ENCODE measurements around the gene CLNK.
A peak's percentile ranks its signal among the peaks of the same experiment; 100 is the strongest.

Gene CLNK

DNA sequence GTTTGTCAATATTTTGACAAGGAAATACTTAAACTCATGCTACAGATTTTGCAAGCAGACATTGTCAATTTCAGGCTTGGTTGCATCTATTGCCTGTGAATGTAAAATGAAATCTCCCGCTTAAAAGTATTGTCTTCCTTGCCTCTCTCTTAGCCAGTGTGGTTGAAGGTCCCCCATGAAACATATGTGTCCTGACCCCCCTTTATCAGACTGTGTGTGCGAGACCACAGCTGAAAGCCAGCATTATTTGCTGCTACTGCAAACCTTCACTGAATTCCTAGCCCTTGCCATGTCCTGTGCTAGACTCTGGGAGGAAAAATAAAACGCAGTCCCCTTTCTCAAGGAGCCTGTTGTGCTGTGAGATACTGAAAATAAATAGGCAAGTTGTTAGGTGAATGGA lies 16.6 kb upstream of the CLNK start:
- no peak for DNase-seq (ENCODE audit: low spot score)

DNA sequence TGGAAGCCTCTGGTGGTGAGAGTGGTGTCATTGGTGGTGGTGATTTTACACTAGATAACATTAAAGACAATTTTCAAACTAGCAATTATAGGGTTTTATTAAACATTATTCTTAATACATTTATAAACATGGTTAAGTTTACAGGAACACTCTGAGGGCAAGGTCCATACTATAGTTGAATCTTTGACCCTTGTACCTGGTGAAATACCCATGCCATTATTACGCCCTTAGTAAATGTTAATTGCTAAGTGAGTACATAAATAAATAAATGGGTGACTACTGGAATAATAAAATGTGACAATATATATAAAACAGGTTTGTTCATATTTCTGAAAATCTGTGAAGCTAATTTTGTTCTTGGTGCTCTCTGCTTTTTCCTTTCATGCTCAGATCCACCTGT lies 13.6 kb upstream of the CLNK start:
- DNase-seq (ENCODE audit: low spot score), result no peak

GRCh38 chr4:10697086-10697485 lies 12.5 kb upstream of the CLNK start:
- no peak for DNase-seq (ENCODE audit: low spot score)

- no peak for DNase-seq (ENCODE audit: low spot score)
These were observed 11.7 kb upstream of the CLNK start for GRCh38 chr4:10696253-10696652.

GRCh38 chr4:10694828-10695209 lies 10.3 kb upstream of the CLNK start:
- DNase-seq (ENCODE audit: low spot score), result no peak

DNA sequence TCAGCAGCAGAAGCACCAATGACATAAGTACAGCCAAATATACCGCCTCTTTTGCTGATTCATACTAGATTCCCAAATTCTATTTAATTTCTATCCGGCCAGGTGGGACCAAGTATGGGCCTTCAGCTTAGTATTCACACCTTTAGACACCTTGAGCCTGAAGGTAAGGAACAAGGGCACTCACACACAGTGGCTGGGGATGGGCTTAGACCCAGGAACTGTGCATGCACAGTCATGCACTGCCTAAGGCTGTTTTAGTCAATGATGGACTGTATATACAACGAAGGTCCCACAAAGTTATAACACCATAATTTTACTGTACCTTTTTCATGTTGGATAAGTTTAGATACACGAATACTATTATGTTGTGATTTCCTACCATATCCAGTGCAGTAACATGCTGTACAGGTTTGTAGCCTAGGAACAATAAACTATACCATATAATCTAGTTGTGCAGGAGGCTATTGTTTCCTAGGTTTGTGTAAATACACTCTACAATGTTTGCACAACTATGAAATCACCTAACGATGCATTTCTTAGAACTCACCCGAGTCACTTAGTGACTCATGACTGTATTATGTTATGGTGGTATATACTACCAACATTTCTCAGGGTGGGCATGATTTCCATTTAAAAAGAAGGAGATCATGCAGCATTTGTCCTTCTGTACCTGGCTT lies 9.7 kb upstream of the CLNK start:
- DNase-seq (ENCODE audit: low spot score), result peak; percentile 9

- no peak for DNase-seq (ENCODE audit: low spot score)
These were observed 7.1 kb upstream of the CLNK start for GRCh38 chr4:10691651-10692050.

DNA sequence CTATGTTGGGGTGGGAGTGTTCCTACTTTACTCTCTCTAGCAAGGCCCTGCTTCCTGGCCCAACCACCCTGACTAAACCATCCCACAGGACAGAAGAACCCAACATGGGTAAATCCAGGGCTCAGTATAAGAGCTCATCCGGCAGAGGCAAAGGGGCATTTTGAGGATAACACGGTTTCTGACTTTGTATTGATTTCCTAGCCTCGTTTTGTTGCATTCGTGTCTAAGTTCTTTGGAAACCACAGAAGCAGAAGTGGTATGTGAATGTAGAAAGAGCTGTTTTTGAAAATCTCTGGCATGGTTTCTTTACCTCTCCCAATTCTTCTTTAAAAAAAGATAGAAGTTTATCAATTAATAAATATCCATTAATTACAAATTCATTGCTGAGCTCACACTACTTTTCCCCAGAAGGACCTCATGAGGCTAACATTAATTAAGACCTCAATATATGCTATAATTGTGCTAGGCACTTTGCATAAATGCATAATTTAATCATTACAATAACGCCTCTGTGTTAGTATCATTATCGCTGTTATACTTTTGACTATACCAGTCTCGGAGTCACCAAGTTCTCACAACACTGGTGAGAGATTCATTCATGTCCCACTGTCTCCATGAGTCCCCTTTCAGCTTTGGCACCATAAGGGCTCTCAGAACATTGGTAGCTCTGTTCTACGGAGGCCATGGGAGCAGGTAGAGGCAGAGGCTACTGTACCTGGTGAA lies 5.8 kb upstream of the CLNK start:
- no peak for DNase-seq (ENCODE audit: low spot score)

- no peak for DNase-seq (ENCODE audit: low spot score)
These were observed 4.3 kb upstream of the CLNK start for GRCh38 chr4:10688846-10689245.

DNA sequence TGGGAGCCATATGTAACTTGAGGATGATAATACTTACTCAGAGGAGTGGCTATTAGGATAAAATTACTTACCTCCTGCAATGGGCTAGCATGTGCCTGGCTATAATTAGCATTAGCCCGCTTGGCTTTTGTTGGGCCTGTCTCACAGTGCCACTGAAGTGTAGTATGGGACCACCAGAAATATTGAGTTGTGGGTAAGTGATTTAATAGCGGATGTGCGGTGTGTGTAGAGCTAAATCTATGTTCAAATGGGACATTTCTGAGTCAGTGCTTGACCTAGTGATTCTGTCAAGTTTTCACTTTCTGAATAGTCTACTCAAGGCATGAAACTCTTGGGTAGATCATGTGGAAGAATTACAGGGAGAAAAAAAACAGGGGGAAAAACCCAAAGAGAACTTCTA lies 3.5 kb upstream of the CLNK start:
- DNase-seq (ENCODE audit: low spot score), result no peak

- no peak for DNase-seq (ENCODE audit: low spot score)
These were observed 3.0 kb upstream of the CLNK start for GRCh38 chr4:10687526-10687925.

DNA sequence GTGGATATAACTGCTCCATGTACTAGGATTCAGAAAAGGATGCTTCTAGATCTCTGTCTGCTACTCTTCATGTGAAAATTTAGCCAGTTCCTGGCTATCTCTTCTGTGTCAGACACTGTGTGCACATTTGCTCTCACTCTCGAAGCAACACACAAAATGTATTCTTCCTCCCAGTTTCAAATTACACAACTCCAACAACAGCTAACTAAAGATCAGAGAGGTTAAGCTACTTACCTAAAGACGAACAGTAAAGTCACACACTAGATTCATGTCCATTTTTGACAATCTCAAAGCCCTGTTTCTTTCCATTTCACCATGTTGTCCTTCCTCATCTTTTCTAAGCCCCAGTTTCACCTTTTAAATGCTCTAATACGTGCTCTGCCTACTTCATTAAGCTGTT lies 2.2 kb downstream of the CLNK start:
- no peak for DNase-seq (ENCODE audit: low spot score)

DNA sequence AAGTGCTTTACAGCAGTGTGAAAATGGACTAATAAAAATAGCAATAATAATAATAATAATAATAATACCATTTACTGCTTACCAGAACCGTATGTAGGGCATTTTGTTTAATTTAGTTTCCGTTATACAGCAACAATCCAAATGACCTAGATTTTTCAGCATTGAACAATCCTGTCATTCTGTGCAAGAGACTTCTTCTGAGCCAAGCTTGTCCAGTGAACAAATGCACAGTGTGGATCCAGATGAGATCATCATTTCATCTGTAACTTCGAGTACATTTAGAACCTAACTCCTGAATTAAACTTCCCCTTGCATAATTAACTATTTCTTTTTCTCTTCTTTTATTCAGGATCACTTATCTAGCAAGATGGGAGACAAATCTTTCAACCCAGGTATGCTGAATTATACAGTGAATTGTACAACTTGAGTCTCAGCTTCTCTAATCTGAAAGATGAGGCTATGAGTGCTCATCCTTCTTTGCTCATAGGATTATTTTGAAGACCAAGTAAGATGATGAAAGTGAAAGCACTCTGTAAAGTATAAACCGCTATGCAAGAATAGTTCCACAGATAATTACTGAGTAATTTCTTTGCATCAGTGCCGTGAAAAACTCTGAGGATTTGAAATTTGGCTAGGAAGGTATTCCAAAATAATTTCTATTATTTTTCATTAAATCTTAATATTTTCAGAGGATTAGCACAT lies 6.6 kb downstream of the CLNK start:
- no peak for DNase-seq (ENCODE audit: low spot score)

- DNase-seq (ENCODE audit: low spot score), result no peak
These were observed 10.7 kb downstream of the CLNK start for GRCh38 chr4:10673817-10674369.

GRCh38 chr4:10672379-10672778 lies 12.2 kb downstream of the CLNK start:
- DNase-seq (ENCODE audit: low spot score), result no peak

DNA sequence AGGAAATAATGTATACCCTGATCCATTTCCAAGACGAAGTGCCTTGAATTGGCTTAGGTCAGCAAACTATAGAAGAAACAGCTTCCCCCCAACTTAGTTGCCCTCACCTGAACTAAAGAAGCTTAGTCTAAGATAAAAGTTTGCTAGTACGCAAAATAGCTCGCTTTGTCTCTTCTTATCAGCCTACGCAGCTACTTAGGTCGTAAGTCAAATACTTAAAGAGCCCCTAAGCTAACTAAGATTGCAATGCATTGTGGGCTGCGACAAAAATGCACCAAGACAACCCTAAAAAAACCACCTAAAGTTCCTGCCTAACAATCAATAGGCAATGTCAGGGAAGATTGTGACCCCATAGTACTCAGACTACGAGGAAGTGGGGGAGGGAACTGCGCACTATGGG lies 12.8 kb downstream of the CLNK start:
- DNase-seq (ENCODE audit: low spot score), result no peak

DNA sequence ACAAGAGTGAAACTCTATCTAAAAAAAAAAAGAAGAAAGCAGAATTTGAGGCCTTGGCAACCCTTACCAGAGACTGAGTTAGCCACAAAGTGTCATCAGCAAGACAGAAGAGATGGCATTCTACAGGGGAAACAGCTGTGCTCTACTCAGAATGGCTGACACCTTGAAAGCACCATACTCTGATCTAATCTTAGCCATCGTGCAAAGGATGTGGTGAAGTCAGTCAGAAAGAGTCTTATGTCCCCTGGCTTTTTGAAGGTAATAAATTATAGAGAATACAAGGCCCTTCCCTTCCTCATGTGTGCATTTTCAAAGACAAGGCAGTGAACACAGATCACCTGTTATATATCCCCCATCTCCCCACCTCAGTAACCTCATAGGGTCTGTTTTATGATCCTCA lies 13.2 kb downstream of the CLNK start:
- DNase-seq (ENCODE audit: low spot score), result no peak

GRCh38 chr4:10670321-10670720 lies 14.2 kb downstream of the CLNK start:
- no peak for DNase-seq (ENCODE audit: low spot score)

DNA sequence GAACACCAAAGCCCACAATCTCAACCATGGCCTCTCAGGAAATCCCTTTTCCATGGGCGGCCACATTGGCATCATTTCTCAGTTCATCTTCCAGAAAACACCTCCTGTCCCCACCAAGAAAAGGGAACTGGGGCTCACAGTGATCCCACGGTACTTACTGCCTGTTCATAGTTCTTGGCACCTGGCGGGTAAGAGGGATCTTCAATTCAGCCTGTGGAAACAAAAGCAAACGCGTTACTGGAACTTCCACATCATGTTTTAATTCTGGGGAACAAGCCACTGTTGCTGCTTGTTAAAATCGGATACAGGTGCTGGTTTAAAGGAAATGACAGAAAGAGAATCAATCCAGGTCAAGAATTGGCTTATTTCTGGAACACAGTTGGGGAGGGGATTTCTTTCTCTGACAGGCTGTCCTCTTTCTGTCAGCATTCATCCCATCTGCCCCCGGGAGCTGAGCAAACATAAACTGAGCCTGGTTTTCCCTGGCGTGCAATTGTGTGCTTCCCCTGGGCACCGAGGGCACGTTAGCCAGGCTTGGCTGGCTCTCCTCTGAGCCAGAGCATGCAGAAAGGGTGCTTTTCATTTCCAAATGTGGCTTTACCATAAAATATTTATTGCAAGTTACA lies 16.8 kb downstream of the CLNK start:
- DNase-seq (ENCODE audit: low spot score), result no peak

GRCh38 chr4:10666616-10667015 lies 18.0 kb downstream of the CLNK start:
- DNase-seq (ENCODE audit: low spot score), result no peak

DNA sequence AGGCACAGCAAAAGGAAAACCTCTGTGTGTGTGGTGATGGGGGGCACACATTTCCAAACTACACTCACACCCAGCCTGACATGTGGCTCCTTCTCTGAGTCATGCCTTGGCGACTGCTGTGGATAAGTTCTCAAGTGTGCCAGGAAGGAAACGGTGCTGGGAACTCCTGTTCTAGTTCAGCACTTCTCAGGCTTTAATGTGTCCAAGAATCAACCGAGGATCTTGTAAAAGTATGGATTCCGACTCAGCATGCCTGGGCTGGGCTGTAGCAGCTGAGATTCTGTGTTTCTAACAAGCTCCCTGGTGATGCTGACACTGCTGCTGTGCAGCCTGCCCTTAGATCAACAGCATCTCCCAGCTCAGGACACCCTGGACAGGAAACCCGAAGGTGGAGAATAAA lies 20.2 kb downstream of the CLNK start:
- no peak for DNase-seq (ENCODE audit: low spot score)

- DNase-seq (ENCODE audit: low spot score), result no peak
These were observed 21.6 kb downstream of the CLNK start for GRCh38 chr4:10662937-10663336.

DNA sequence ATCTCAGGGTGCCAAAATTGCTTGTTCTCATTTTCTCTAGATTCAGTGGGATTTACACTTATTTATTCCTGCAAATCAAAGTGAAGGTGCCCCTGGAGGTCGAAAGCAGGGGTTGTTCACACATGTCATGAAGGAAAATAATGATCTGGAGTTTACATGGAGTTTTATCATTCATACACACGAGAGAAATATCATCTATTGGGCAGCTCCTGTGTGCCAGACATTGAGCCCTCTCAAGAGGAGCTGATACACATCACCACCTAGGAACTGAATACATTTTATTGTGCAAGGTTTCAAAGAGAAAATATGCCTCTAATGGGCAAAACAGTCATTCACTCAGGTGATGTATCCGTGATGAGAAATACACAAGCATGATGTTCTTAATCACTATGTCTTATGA lies 23.5 kb downstream of the CLNK start:
- DNase-seq (ENCODE audit: low spot score), result no peak

Data from SW480 (cell line).